Hepatocyte (in vitro differentiated cells): ENCODE measurements around the gene FBN1.

Experiments
- CTCF ChIP-seq: fragments of 200-600 bp; sonication (generic); IDR thresholded peaks from 2 replicates; pipeline ENCODE4 v1.5.1; 2016; ENCODE audit warnings: antibody characterized with exemption, mild to moderate bottlenecking; ENCODE audit not compliant: poor library complexity
- EZH2 ChIP-seq: fragments of 200-600 bp; sonication (generic); IDR thresholded peaks from 2 replicates; pipeline ENCODE4 v1.6.1; 2016; ENCODE audit warnings: antibody characterized with exemption, mild to moderate bottlenecking, borderline replicate concordance

- TF ChIP-seq EZH2 = no peak
- TF ChIP-seq CTCF = no peak
Measured at GRCh38 chr15:48667701-48668100, 22.2 kb upstream of the FBN1 start.
